Right cardiac atrium (tissue), 5 donors: ENCODE results near the gene ZNF628. TPM values are rescaled to one million over a fixed set of nuclear protein-coding genes. Genes with fewer than 3 reads are reported as not detected.
A peak's percentile ranks its signal among the peaks of the same experiment; 100 is the strongest.

Experiments used
- ATAC-seq, 2 donors: fragments of 200-7000 bp; cut with Tn5 transposase; one replicate each; pipeline versions ENCODE4 v1.8.0 to v1.9.1; 2020; ENCODE audit warnings: moderate library complexity in 2 of 2, mild to moderate bottlenecking in 1 of 2
- DNase-seq, 3 donors: peaks; one replicate each; pipeline ENCODE4 v3.0.0-alpha.2; 2020
- H3K27ac ChIP-seq: one replicate; pipeline ENCODE4 v1.5.1; 2013; ENCODE audit warnings: mild to moderate bottlenecking, low read length, control low read depth, moderate library complexity
- H3K27me3 ChIP-seq: one replicate; pipeline ENCODE4 v1.6.1; 2013; ENCODE audit not compliant: control insufficient read depth, insufficient read depth
- H3K4me1 ChIP-seq: one replicate; pipeline ENCODE4 v1.6.1; 2013; ENCODE audit warnings: low read length; ENCODE audit not compliant: control insufficient read depth, insufficient read depth
- H3K4me3 ChIP-seq: one replicate; pipeline ENCODE4 v1.5.1; 2013; ENCODE audit warnings: low read length, control low read depth
- H3K9me3 ChIP-seq: one replicate; pipeline ENCODE4 v1.6.1; 2013; ENCODE audit warnings: low read length; ENCODE audit not compliant: control insufficient read depth
- WGBS: extraction: QIAGEN DNeasy Blood & Tissue Kit; methylation state at CpG from one replicate; pipeline ENCODE4 v1.1.7; 2013; 5-methylcytosine and 5-hydroxymethylcytosine counted together
- intact Hi-C, 4 donors: fragments of 100-400 bp; cut with DNase I; formaldehyde crosslinking; loops; one replicate each; pipeline versions ENCODE4 v1.11.0 to v1.14.0; 2022 to 2023
- polyA plus RNA-seq: library from polyadenylated mRNA; stranded (reverse); fragments of 200-250 nt; gene quantifications from one replicate; pipeline ENCODE4 v1.2.3, GENCODE V29; 2013
- total RNA-seq, 4 donors: library from RNA; stranded (reverse); fragmentation: NEBNext Ultra II Directional; extraction: Animal tissue kit (Norgen Biotek cat#: 25700); gene quantifications; one replicate each; pipeline ENCODE4 v1.2.1, GENCODE V29; 2021
- donor health status: healthy with polysubstance abuse.
- donor health status: DM: no; HTN: yes; CAD: no.
- donor health status: DM: no; HTN: no; CAD: no.
- donor health status: DM: no; HTN: yes; CAD: no; lungs with severe emphysema.
- donor health status: DM: yes; HTN: yes; CAD: no.

Gene ZNF628
- total and polyA plus RNA-seq, 5 donors: 5.6 to 8.1 (median 6.7) TPM

DNA sequence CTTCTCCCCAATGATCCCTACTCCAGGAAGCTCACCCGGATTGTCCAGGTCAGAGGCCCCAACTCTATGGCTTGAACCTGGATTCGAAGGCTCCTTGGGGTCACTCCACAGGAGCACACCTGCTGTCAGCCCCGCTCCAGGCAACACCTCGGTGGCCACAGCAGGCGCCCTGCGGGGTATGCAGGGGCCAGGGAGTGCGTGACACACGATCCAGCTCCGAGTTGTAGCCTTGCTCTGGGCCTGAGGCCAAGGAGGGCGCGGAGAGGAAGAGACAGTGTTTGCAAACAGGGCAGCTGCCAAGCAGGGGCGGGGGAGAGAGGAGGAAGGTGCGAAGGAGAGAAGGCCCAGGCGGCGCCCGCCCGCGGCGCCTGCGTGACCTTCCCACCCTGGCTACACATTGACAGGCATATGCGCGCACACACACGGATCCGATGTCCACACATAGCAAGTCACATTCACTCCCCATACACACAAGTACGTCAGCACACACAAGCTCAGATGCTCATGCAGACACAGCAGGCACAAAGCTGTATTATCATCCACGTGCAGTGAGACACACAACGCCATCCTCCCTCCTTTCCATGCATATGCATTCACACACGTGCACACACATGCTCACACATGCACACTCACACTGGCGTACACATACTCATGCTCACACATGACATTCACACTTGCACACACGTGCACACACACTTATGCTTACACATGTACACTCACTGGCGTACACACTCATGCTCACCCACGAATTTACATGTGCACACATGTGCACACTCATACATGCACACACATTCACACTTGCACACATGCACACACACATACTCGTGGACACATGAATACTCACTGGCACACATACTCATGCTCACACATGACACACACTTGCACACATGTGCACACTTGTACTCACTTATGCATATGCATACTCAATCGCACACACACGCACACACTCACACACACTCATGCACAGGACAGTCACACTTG, 50.1 kb downstream of the ZNF628 start:
- Histone ChIP-seq H3K27ac (peak overlapping the region; percentile 28), H3K9me3 (no peaks in the 10 kb centered on the region), H3K4me1 (peaks cover 11% of the 10 kb centered on the region), H3K4me3 (no peak overlapping the region), H3K27me3 (no peaks in the 10 kb centered on the region)
- 21% methylated on average over 35 of the region's 35 CpGs for WGBS
- intact Hi-C loops: loop anchor here in 1 of 4 donors (5.0 kb wide), 1 partner anchor 61 kb away; no protein-coding TSS in a partner anchor
- peak; percentile 82 to 88 for ATAC-seq
- DNase-seq: peak; percentile 87 to 95 (median 94)

DNA sequence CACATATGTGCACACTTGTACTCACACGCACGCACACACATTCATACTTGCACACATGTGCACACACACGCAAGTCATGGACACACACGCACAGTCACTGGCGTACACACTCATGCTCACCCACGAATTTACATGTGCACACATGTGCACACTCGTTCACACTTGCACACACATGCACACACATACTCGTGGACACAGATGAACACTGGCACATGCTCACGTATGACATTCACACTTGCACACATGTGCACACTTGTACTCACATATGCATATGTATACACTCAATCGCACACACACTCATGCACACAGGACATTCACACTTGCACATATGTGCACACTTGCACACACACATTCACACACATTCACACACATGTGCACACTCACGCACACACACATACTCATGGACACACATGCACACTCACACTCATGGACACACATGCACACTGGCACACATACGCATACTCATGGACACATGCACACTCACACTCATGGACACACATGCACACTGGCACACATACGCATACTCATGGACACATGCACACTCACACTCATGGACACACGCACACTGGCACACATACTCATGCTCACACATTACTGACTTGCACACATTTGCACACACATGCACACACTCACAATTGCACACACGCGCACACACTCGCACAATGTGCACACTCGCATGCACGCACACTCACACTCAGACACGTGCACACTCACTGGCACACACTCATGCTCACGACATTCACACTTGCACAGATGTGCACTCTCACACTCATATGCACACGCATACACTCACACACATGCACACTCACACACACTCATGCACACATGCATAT, 51.0 kb downstream of the ZNF628 start:
- ATAC-seq (no peak), DNase-seq (peak in 1 of 3 donors; percentile 14)
- H3K27ac ChIP-seq: no peak overlapping the region
- WGBS: 80% methylated on average over 22 of the region's 22 CpGs
- no peaks in the 10 kb centered on the region for H3K27me3 ChIP-seq
- peaks cover 7% of the 10 kb centered on the region for H3K4me1 ChIP-seq
- intact Hi-C loops: loop anchor here in 1 of 4 donors (5.0 kb wide), 1 partner anchor 60 kb away; no protein-coding TSS in a partner anchor
- no peaks in the 10 kb centered on the region for H3K9me3 ChIP-seq
- no peak overlapping the region for H3K4me3 ChIP-seq

DNA sequence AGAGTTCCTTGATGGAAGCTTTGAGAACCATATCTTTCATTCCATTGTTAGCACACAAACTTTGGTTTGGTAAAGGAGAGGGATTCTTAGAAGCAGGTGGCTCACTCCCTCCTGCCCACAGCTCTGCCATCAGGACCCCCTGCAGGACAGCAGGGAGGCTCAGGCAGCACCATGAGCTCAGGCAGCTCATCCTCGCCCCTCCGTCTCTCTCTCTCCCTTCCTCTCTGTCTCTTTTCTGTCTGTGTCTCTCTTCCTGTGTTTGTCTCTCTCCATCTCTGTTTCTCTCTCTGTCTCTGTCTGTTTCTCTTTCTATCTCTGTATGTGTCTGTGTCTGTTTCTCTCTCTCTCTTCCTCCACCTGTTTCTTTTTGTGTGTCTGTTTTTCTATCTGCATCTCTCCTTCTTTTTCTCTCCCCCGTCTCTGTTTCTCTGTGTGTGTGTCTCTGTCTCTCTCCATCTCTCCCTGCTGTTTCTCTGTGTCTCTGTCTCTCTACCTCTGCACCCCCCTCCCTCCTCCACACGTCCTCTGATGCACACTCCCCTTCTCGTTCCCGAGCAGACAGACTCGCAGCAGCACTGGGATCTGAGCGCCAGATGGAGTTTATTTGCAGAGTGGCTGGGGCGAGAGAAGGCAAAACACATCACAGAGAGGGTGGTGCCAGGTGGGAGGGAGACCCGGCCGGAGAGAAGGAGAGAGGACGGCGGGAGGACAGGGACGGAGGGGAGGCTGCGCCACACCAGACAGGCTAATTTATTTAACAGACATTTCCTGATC, 51.8 kb downstream of the ZNF628 start:
- Histone ChIP-seq H3K27me3 (no peaks in the 10 kb centered on the region), H3K9me3 (no peaks in the 10 kb centered on the region), H3K27ac (peak overlapping the region; percentile 57), H3K4me3 (no peak overlapping the region), H3K4me1 (peaks cover 7% of the 10 kb centered on the region)
- intact Hi-C loops: loop anchor here in 1 of 4 donors (5.0 kb wide), 1 partner anchor 59 kb away; no protein-coding TSS in a partner anchor
- WGBS: 21% methylated on average over 15 of the region's 15 CpGs
- DNase-seq: peak in 1 of 3 donors; percentile 44
- no peak for ATAC-seq

DNA sequence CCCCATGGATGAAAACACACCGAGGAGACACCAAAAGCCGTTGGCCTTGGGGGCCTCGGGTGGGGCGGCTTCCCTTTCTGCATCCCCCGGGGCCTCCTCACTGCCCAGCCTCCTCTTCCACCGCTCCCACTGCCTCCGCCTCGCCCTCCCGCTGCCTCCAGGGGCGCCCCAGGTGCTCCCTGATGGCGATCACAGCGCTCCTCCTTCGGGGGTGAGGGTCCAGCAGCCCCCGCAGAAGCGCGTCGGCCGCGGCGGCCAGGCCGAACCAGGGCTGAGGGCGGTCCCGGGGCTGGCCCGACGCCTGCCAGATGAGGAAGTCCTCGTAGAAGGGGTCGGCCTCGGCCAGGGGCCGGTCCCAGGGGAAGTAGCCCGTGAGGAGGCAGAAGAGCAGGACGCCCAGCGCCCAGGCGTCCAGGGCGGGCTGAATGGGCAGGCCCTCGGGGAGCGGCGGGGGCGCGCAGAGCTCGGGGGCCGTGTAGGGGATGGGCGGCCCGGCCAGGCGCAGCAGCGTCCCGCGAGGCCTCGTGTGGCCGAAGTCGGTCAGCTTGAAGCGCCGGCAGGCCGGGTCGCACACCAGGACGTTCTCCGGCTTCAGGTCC, 53.3 kb downstream of the ZNF628 start:
- DNase-seq (peak in 1 of 3 donors; percentile 47), ATAC-seq (no peak)
- peaks cover 7% of the 10 kb centered on the region for H3K4me1 ChIP-seq
- intact Hi-C loops: loop anchor here in 1 of 4 donors (5.0 kb wide), 1 partner anchor 58 kb away; no protein-coding TSS in a partner anchor
- H3K4me3 ChIP-seq: no peak overlapping the region
- 86% methylated on average over 56 of the region's 56 CpGs for WGBS
- no peaks in the 10 kb centered on the region for H3K9me3 ChIP-seq
- no peak overlapping the region for H3K27ac ChIP-seq
- H3K27me3 ChIP-seq: no peaks in the 10 kb centered on the region

DNA sequence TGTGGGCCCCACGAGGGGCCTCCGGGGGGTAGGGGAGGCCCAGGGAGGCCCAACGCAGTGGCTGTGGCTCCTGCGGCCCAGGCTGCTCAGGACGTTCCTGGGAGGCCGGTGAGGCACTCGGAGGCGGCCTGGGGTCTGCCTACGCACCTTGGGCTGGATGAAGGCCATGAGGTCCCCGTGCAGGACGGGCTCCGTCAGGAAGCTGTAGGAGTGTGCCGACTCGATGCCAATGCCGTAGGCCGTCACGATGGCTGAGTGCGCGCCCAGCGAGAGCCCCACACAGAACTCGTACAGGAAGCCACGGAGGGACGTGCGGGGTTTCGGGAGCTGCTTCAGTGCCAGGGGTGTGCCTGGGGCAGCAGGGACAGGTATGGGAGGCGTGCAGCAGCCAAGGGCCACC, 54.6 kb downstream of the ZNF628 start:
- WGBS: 90% methylated on average over 26 of the region's 26 CpGs
- intact Hi-C loops: no loop called here
- Histone ChIP-seq H3K4me1 (peaks cover 3% of the 10 kb centered on the region), H3K4me3 (no peak overlapping the region), H3K9me3 (no peaks in the 10 kb centered on the region), H3K27me3 (no peaks in the 10 kb centered on the region), H3K27ac (no peak overlapping the region)
- no peak for ATAC-seq
- peak in 1 of 3 donors; percentile 35 for DNase-seq

Other genes starting within 250 kb of the ZNF628 start
- gene TMEM86B, start 247.9 kb upstream of the ZNF628 start, total RNA-seq: 1 to 10 TPM in 3 of 4 donors, under 1 TPM in 1; 0.80 to 2.1 (median 1.3) TPM
- 1.6 TPM for gene TMEM86B, start 247.9 kb upstream of the ZNF628 start, polyA plus RNA-seq
- gene PPP6R1, start 217.6 kb upstream of the ZNF628 start, total RNA-seq: 10 to 100 TPM; 39.3 to 43.5 (median 41.4) TPM
- gene PPP6R1, start 217.6 kb upstream of the ZNF628 start, polyA plus RNA-seq: 31.7 TPM
- gene HSPBP1, start 196.5 kb upstream of the ZNF628 start, total RNA-seq: 10 to 100 TPM; 27.7 to 35.1 (median 31.3) TPM
- 48.0 TPM for gene HSPBP1, start 196.5 kb upstream of the ZNF628 start, polyA plus RNA-seq
- 10 to 100 TPM; 17.2 to 20.5 (median 19.5) TPM for gene BRSK1, start 192.6 kb upstream of the ZNF628 start, total RNA-seq
- gene BRSK1, start 192.6 kb upstream of the ZNF628 start, polyA plus RNA-seq: 11.9 TPM
- 1 to 10 TPM; 2.0 to 2.4 (median 2.2) TPM for gene TMEM150B, start 151.3 kb upstream of the ZNF628 start, total RNA-seq
- 0.68 TPM for gene TMEM150B, start 151.3 kb upstream of the ZNF628 start, polyA plus RNA-seq
- gene KMT5C, start 136.7 kb upstream of the ZNF628 start, total RNA-seq: 1 to 10 TPM; 6.7 to 9.8 (median 8.4) TPM
- gene KMT5C, start 136.7 kb upstream of the ZNF628 start, polyA plus RNA-seq: 6.3 TPM
- not detected for gene COX6B2, start 121.9 kb upstream of the ZNF628 start, total RNA-seq
- gene COX6B2, start 121.9 kb upstream of the ZNF628 start, polyA plus RNA-seq: not detected
- gene GARIN5B, start 113.4 kb upstream of the ZNF628 start, total RNA-seq: not detected
- not detected for gene GARIN5B, start 113.4 kb upstream of the ZNF628 start, polyA plus RNA-seq
- not detected for gene IL11, start 106.2 kb upstream of the ZNF628 start, total RNA-seq
- not detected for gene IL11, start 106.2 kb upstream of the ZNF628 start, polyA plus RNA-seq
- not detected for gene TMEM190, start 99.8 kb upstream of the ZNF628 start, total RNA-seq
- gene TMEM190, start 99.8 kb upstream of the ZNF628 start, polyA plus RNA-seq: not detected
- 1 to 10 TPM in 1 of 4 donors, under 1 TPM in 3; 0.47 to 1.2 (median 0.56) TPM for gene TMEM238, start 92.3 kb upstream of the ZNF628 start, total RNA-seq
- gene TMEM238, start 92.3 kb upstream of the ZNF628 start, polyA plus RNA-seq: 0.14 TPM
- gene RPL28, start 90.7 kb upstream of the ZNF628 start, total RNA-seq: 1,000 to 10,000 TPM in 1 of 4 donors, 100 to 1,000 TPM in 3; 656 to 1,015 (median 735) TPM
- 806 TPM for gene RPL28, start 90.7 kb upstream of the ZNF628 start, polyA plus RNA-seq
- gene UBE2S, start 68.8 kb upstream of the ZNF628 start, total RNA-seq: 10 to 100 TPM; 21.0 to 32.7 (median 27.8) TPM
- 12.2 TPM for gene UBE2S, start 68.8 kb upstream of the ZNF628 start, polyA plus RNA-seq
- not detected for gene SHISA7, start 33.3 kb upstream of the ZNF628 start, total RNA-seq
- 0.05 TPM for gene SHISA7, start 33.3 kb upstream of the ZNF628 start, polyA plus RNA-seq
- 10 to 100 TPM; 49.6 to 73.9 (median 62.0) TPM for gene ISOC2, start 15.0 kb upstream of the ZNF628 start, total RNA-seq
- 111 TPM for gene ISOC2, start 15.0 kb upstream of the ZNF628 start, polyA plus RNA-seq
- gene C19orf85, start 11.9 kb upstream of the ZNF628 start, total RNA-seq: not detected
- gene C19orf85, start 11.9 kb upstream of the ZNF628 start, polyA plus RNA-seq: not detected
- 10 to 100 TPM; 13.6 to 20.8 (median 15.0) TPM for gene NAT14, start 8.6 kb downstream of the ZNF628 start, total RNA-seq
- 15.8 TPM for gene NAT14, start 8.6 kb downstream of the ZNF628 start, polyA plus RNA-seq
- 10 to 100 TPM in 1 of 4 donors, 1 to 10 TPM in 3; 6.8 to 10.2 (median 8.1) TPM for gene SSC5D, start 11.8 kb downstream of the ZNF628 start, total RNA-seq
- 4.4 TPM for gene SSC5D, start 11.8 kb downstream of the ZNF628 start, polyA plus RNA-seq
- 100 to 1,000 TPM; 205 to 239 (median 209) TPM for gene SBK2, start 60.5 kb downstream of the ZNF628 start, total RNA-seq
- 228 TPM for gene SBK2, start 60.5 kb downstream of the ZNF628 start, polyA plus RNA-seq
- gene SBK3, start 68.9 kb downstream of the ZNF628 start, total RNA-seq: 100 to 1,000 TPM in 2 of 4 donors, 10 to 100 TPM in 2; 80.3 to 211 (median 109) TPM
- gene SBK3, start 68.9 kb downstream of the ZNF628 start, polyA plus RNA-seq: 103 TPM
- gene ZNF579, start 104.2 kb downstream of the ZNF628 start, total RNA-seq: 10 to 100 TPM; 12.4 to 15.5 (median 14.2) TPM
- 10.2 TPM for gene ZNF579, start 104.2 kb downstream of the ZNF628 start, polyA plus RNA-seq
- gene FIZ1, start 122.9 kb downstream of the ZNF628 start, total RNA-seq: 10 to 100 TPM; 17.5 to 20.0 (median 18.4) TPM
- 16.3 TPM for gene FIZ1, start 122.9 kb downstream of the ZNF628 start, polyA plus RNA-seq
- 10 to 100 TPM; 11.4 to 18.5 (median 17.5) TPM for gene ZNF524, start 123.7 kb downstream of the ZNF628 start, total RNA-seq
- 27.1 TPM for gene ZNF524, start 123.7 kb downstream of the ZNF628 start, polyA plus RNA-seq
- gene ZNF865, start 129.0 kb downstream of the ZNF628 start, total RNA-seq: 10 to 100 TPM; 19.4 to 20.8 (median 20.2) TPM
- gene ZNF865, start 129.0 kb downstream of the ZNF628 start, polyA plus RNA-seq: 17.2 TPM
- 10 to 100 TPM; 11.5 to 16.3 (median 13.3) TPM for gene ZNF784, start 147.9 kb downstream of the ZNF628 start, total RNA-seq
- gene ZNF784, start 147.9 kb downstream of the ZNF628 start, polyA plus RNA-seq: 13.0 TPM
- gene ZNF580, start 164.4 kb downstream of the ZNF628 start, total RNA-seq: 10 to 100 TPM; 23.7 to 32.0 (median 28.9) TPM
- 18.7 TPM for gene ZNF580, start 164.4 kb downstream of the ZNF628 start, polyA plus RNA-seq
- 10 to 100 TPM in 1 of 4 donors, 1 to 10 TPM in 3; 7.7 to 12.5 (median 9.3) TPM for gene ZNF581, start 167.0 kb downstream of the ZNF628 start, total RNA-seq
- 6.3 TPM for gene ZNF581, start 167.0 kb downstream of the ZNF628 start, polyA plus RNA-seq
- gene CCDC106, start 171.6 kb downstream of the ZNF628 start, total RNA-seq: 10 to 100 TPM; 23.6 to 26.6 (median 24.3) TPM
- 30.4 TPM for gene CCDC106, start 171.6 kb downstream of the ZNF628 start, polyA plus RNA-seq
- 100 to 1,000 TPM in 1 of 4 donors, 10 to 100 TPM in 3; 87.5 to 101 (median 90.4) TPM for gene U2AF2, start 178.4 kb downstream of the ZNF628 start, total RNA-seq
- gene U2AF2, start 178.4 kb downstream of the ZNF628 start, polyA plus RNA-seq: 76.0 TPM
- gene EPN1, start 198.6 kb downstream of the ZNF628 start, total RNA-seq: 100 to 1,000 TPM; 175 to 232 (median 208) TPM
- 187 TPM for gene EPN1, start 198.6 kb downstream of the ZNF628 start, polyA plus RNA-seq